Smooth muscle cell (in vitro differentiated cells): ENCODE measurements around the gene HLCS. TPM values are rescaled to one million over a fixed set of nuclear protein-coding genes. Genes with fewer than 3 reads are reported as not detected.
A peak's percentile ranks its signal among the peaks of the same experiment; 100 is the strongest.

Source experiments
- DNase-seq: peaks from one replicate; lab custom pipeline; 2025; ENCODE audit not compliant: unreplicated experiment; lab: John Stamatoyannopoulos, UW
- H2AFZ ChIP-seq: fragments of 200-600 bp; sonication (generic); 2 replicates; pipeline ENCODE4 v1.6.0; 2016; ENCODE audit warnings: antibody characterized with exemption, low read depth, mild to moderate bottlenecking
- H3F3A ChIP-seq: fragments of 200-600 bp; sonication (generic); 2 replicates; pipeline ENCODE4 v1.6.0; 2017; ENCODE audit warnings: antibody characterized with exemption, low read depth
- H3K27ac ChIP-seq: fragments of 200-600 bp; sonication (generic); 2 replicates; pipeline ENCODE4 v1.5.1; 2016; ENCODE audit warnings: low read depth, mild to moderate bottlenecking
- H3K27me3 ChIP-seq: fragments of 200-600 bp; sonication (generic); 2 replicates; pipeline ENCODE4 v1.6.1; 2016; ENCODE audit warnings: low read depth, mild to moderate bottlenecking
- H3K36me3 ChIP-seq: fragments of 200-600 bp; sonication (generic); 2 replicates; pipeline ENCODE4 v1.5.1; 2016; ENCODE audit warnings: low read depth
- H3K4me1 ChIP-seq: fragments of 200-600 bp; sonication (generic); 2 replicates; pipeline ENCODE4 v1.5.1; 2016; ENCODE audit warnings: low read depth
- H3K4me2 ChIP-seq: fragments of 200-600 bp; sonication (generic); 2 replicates; pipeline ENCODE4 v1.6.0; 2016; ENCODE audit warnings: mild to moderate bottlenecking
- H3K4me3 ChIP-seq: fragments of 200-600 bp; sonication (generic); 2 replicates; pipeline ENCODE4 v1.5.1; 2016; ENCODE audit warnings: mild to moderate bottlenecking
- H3K79me2 ChIP-seq: fragments of 200-600 bp; sonication (generic); 2 replicates; pipeline ENCODE4 v1.6.0; 2016; ENCODE audit warnings: low read depth, mild to moderate bottlenecking
- H3K9ac ChIP-seq: fragments of 200-600 bp; sonication (generic); 2 replicates; pipeline ENCODE4 v1.6.0; 2016; ENCODE audit warnings: low read depth
- H3K9me3 ChIP-seq: fragments of 200-600 bp; sonication (generic); replicated peaks from 2 replicates; pipeline ENCODE4 v1.5.1; 2016; ENCODE audit warnings: low read depth
- H4K20me1 ChIP-seq: fragments of 200-600 bp; sonication (generic); 2 replicates; pipeline ENCODE4 v1.6.0; 2016; ENCODE audit warnings: low read depth
- WGBS: methylation state at CpG from one replicate; pipeline ENCODE4 v1.1.7; 2016; ENCODE audit warnings: low lambda C conversion rate; 5-methylcytosine and 5-hydroxymethylcytosine counted together
- polyA plus RNA-seq: library from polyadenylated mRNA; unstranded; fragments of >200 nt; fragmentation: Nextera tagmentation; extraction: Ambion mirVana; gene quantifications from 2 replicates; pipeline ENCODE4 v1.2.1, GENCODE V29; 2016
- total RNA-seq: library from RNA; depleted of rRNA; stranded (reverse); fragments of >200 nt; gene quantifications from 2 replicates; pipeline ENCODE4 v1.2.3, GENCODE V29; 2014
- TF ChIP-seq, protein P1 (sequence below): fragments of 200-600 bp; sonication (generic); IDR thresholded peaks from 2 replicates; pipeline ENCODE4 v1.5.1; 2017; ENCODE audit warnings: borderline replicate concordance, mild to moderate bottlenecking, antibody characterized with exemption; ENCODE audit not compliant: insufficient read depth, poor library complexity, severe bottlenecking

HLCS gene
- total and polyA plus RNA-seq, 2 experiments from 2014 or later = 7.5 to 20.6 TPM

GRCh38 chr21:36806103-36806502 lies 160.4 kb downstream of the HLCS start:
- Histone ChIP-seq H3K4me3 (no peak overlapping the region), H3K4me1 (no peaks in the 10 kb centered on the region), H2AFZ (no peak overlapping the region), H3K9ac (no peak overlapping the region), H3K27me3 (no peaks in the 10 kb centered on the region), H3K4me2 (no peak overlapping the region), H4K20me1 (no peaks in the 10 kb centered on the region), H3K36me3 (no peaks in the 10 kb centered on the region), H3K9me3 (no peaks in the 10 kb centered on the region), H3K27ac (peak overlapping the region; percentile 38), H3F3A (no peaks in the 10 kb centered on the region), H3K79me2 (no peaks in the 10 kb centered on the region)
- TF ChIP-seq, protein P1, sequence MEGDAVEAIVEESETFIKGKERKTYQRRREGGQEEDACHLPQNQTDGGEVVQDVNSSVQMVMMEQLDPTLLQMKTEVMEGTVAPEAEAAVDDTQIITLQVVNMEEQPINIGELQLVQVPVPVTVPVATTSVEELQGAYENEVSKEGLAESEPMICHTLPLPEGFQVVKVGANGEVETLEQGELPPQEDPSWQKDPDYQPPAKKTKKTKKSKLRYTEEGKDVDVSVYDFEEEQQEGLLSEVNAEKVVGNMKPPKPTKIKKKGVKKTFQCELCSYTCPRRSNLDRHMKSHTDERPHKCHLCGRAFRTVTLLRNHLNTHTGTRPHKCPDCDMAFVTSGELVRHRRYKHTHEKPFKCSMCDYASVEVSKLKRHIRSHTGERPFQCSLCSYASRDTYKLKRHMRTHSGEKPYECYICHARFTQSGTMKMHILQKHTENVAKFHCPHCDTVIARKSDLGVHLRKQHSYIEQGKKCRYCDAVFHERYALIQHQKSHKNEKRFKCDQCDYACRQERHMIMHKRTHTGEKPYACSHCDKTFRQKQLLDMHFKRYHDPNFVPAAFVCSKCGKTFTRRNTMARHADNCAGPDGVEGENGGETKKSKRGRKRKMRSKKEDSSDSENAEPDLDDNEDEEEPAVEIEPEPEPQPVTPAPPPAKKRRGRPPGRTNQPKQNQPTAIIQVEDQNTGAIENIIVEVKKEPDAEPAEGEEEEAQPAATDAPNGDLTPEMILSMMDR = no peak
- no peak for DNase-seq
- 85% methylated on average over 4 of the region's 4 CpGs for WGBS

- Histone ChIP-seq H4K20me1 (no peaks in the 10 kb centered on the region), H3K9ac (no peak overlapping the region), H3K79me2 (no peaks in the 10 kb centered on the region), H3K4me2 (no peak overlapping the region), H3F3A (no peaks in the 10 kb centered on the region), H3K36me3 (no peaks in the 10 kb centered on the region), H3K27ac (no peak overlapping the region), H3K27me3 (no peaks in the 10 kb centered on the region), H3K4me3 (no peak overlapping the region), H3K9me3 (no peaks in the 10 kb centered on the region), H2AFZ (no peak overlapping the region), H3K4me1 (no peaks in the 10 kb centered on the region)
- DNase-seq = no peak
- 95% methylated on average over 17 of the region's 17 CpGs for WGBS
- TF ChIP-seq, protein P1 = no peak
These were observed 161.4 kb downstream of the HLCS start for GRCh38 chr21:36804874-36805611.

DNA sequence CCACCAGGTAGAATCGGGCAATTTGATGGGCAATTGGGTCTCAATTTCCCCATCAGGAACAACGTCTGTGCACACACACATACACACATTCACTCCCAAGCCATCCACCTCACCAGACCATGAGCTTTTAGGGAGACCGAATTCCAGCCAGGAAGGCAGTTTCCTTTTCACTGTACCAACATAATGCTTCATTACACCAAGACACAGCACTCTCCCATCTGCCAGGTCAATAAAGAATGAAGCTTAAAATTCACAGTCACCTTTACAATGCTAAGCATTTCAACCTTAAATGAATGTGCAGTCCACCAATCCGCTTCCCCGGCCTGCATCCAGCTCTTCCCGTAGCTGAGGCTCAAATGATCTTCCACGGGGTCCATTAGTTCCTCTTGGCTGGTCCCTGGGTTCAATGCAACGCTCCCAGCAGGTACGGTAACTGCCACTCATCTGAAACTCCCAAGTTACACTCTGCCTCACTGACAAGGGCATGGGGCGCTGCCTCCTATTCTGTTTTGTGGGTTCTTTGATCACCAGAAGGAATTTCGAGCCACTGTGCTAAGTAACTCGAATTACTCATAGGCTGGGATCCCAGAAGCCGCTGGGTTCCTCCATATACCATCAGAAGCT lies 162.5 kb downstream of the HLCS start:
- Histone ChIP-seq H3K27ac (no peak overlapping the region), H3F3A (no peaks in the 10 kb centered on the region), H3K9me3 (no peaks in the 10 kb centered on the region), H3K4me3 (no peak overlapping the region), H2AFZ (no peak overlapping the region), H3K36me3 (no peaks in the 10 kb centered on the region), H3K27me3 (no peaks in the 10 kb centered on the region), H3K9ac (no peak overlapping the region), H4K20me1 (no peaks in the 10 kb centered on the region), H3K4me1 (no peaks in the 10 kb centered on the region), H3K4me2 (no peak overlapping the region), H3K79me2 (no peaks in the 10 kb centered on the region)
- DNase-seq = no peak
- TF ChIP-seq, protein P1 = no peak
- WGBS = 92% methylated on average over 13 of the region's 13 CpGs
